ENCODE data around the gene DDX19B.

- TF ChIP-seq EZH2phosphoT487 (IDR thresholded peaks at IDR 0.05; ENCODE audit: insufficient read depth, low read depth) = no peak
- TF ChIP-seq EZH2 (IDR thresholded peaks at IDR 0.05; ENCODE audit: insufficient read depth, poor library complexity, severe bottlenecking) = no peak
Measured at GRCh38 chr16:70289229-70290094, 9.5 kb upstream of the DDX19B start, which contains the start of gene AARS1.
